ENCODE results near the gene MRPL48.

MRPL48 gene

DNA sequence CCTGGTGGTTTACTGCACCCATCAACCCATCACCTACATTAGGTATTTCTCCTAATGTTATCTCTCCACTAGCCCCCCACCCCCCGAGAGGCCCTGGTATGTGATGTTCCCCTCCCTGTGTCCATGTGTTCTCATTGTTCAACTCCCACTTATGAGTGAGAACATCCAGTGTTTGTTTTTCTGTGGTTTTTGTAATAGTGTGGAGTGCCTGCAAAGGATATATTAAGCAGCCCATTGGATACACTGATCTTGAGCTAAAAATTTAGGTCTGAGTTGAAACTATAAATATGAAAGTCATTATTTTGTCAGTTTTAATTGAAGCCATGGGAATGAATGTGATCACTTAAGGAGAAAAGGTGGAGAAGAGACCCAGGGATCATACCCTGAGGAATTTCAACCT, 23.0 kb downstream of the MRPL48 start:
- no peak for TF ChIP-seq CTCF (IDR thresholded peaks at IDR 0.05; ENCODE audit: low read length, missing control alignments)

GRCh38 chr11:73812234-73812633, 24.6 kb downstream of the MRPL48 start:
- TF ChIP-seq CTCF (IDR thresholded peaks at IDR 0.05; ENCODE audit: low read length, missing control alignments) = no peak
- no peak overlapping the region for H3K4me3 ChIP-seq (replicated peaks; ENCODE audit: low read depth, low read length)
- DNase-seq (ENCODE audit: low read depth) = no peak

More for the DNA sequence above, 23.0 kb downstream of the MRPL48 start:
- no peak overlapping the region for H3K4me3 ChIP-seq (replicated peaks; ENCODE audit: low read depth, low read length)
- DNase-seq (ENCODE audit: low read depth) = no peak

GRCh38 chr11:73814812-73815211, 27.1 kb downstream of the MRPL48 start:
- TF ChIP-seq CTCF (IDR thresholded peaks at IDR 0.05; ENCODE audit: low read length, missing control alignments) = no peak
- no peak overlapping the region for H3K4me3 ChIP-seq (replicated peaks; ENCODE audit: low read depth, low read length)
- no peak for DNase-seq (ENCODE audit: low read depth)

GRCh38 chr11:73818846-73819245, 31.2 kb downstream of the MRPL48 start:
- TF ChIP-seq CTCF (IDR thresholded peaks at IDR 0.05; ENCODE audit: low read length, missing control alignments) = no peak
- no peak overlapping the region for H3K4me3 ChIP-seq (replicated peaks; ENCODE audit: low read depth, low read length)
- peak; percentile 35 for DNase-seq (ENCODE audit: low read depth)

DNA sequence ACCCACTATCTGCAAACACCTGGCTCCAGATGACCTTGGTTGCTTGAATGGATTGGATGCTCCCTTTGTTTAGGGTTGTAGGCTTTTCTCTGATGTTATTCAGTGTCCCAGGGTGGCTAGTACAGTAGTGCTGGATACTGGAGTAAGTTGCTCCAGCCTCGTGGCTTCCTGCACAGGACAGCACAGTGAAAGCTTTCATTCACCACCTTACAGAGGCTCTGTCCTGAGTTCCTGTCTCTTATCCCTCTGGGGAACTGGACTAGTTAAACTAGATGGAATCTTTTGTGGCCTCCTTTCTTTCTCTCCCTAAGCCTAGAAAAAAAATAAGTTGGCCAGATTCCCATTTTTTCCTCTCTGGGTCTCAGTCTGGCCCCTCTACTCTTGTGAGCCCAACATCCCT, 42.6 kb downstream of the MRPL48 start:
- no peak for DNase-seq (ENCODE audit: low read depth)
- no peak overlapping the region for H3K4me3 ChIP-seq (replicated peaks; ENCODE audit: low read depth, low read length)
- no peak for TF ChIP-seq CTCF (IDR thresholded peaks at IDR 0.05; ENCODE audit: low read length, missing control alignments)

GRCh38 chr11:73833067-73833466, 45.4 kb downstream of the MRPL48 start:
- H3K4me3 ChIP-seq (replicated peaks; ENCODE audit: low read depth, low read length) = no peak overlapping the region
- no peak for DNase-seq (ENCODE audit: low read depth)
- TF ChIP-seq CTCF (IDR thresholded peaks at IDR 0.05; ENCODE audit: low read length, missing control alignments) = no peak

- TF ChIP-seq CTCF (IDR thresholded peaks at IDR 0.05; ENCODE audit: low read length, missing control alignments) = no peak
- DNase-seq (ENCODE audit: low read depth) = peak; percentile 47
- H3K4me3 ChIP-seq (replicated peaks; ENCODE audit: low read depth, low read length) = no peak overlapping the region
These were observed 50.9 kb downstream of the MRPL48 start for GRCh38 chr11:73838443-73839122.
